HFF-Myc (cell line): ENCODE data around the gene DNAH7.
"Not testable (repeated sequence)": the region's sequence is repeated elsewhere in the genome, so short reads cannot be mapped to it uniquely, and the experiment has no call there.

Experiments used
- DNase-seq: peaks from one replicate; pipeline ENCODE4 v3.0.0-alpha.2; 2011; ENCODE audit warnings: low read depth; ENCODE audit errors: extremely low read depth
- H3K4me3 ChIP-seq: replicated peaks from 2 replicates; pipeline ENCODE4 v1.5.1; 2011; ENCODE audit warnings: low read depth, mild to moderate bottlenecking, control low read depth, low read length
- TF ChIP-seq, protein P1 (sequence below): IDR thresholded peaks from 2 replicates; pipeline ENCODE4 v1.5.1; 2012; ENCODE audit warnings: mild to moderate bottlenecking, low read depth, low read length, control low read depth; ENCODE audit errors: missing control alignments

The DNAH7 gene

GRCh38 chr2:195956725-195957124 lies 111.9 kb downstream of the DNAH7 start:
- DNase-seq, result no peak
- TF ChIP-seq, protein P1, sequence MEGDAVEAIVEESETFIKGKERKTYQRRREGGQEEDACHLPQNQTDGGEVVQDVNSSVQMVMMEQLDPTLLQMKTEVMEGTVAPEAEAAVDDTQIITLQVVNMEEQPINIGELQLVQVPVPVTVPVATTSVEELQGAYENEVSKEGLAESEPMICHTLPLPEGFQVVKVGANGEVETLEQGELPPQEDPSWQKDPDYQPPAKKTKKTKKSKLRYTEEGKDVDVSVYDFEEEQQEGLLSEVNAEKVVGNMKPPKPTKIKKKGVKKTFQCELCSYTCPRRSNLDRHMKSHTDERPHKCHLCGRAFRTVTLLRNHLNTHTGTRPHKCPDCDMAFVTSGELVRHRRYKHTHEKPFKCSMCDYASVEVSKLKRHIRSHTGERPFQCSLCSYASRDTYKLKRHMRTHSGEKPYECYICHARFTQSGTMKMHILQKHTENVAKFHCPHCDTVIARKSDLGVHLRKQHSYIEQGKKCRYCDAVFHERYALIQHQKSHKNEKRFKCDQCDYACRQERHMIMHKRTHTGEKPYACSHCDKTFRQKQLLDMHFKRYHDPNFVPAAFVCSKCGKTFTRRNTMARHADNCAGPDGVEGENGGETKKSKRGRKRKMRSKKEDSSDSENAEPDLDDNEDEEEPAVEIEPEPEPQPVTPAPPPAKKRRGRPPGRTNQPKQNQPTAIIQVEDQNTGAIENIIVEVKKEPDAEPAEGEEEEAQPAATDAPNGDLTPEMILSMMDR, result no peak
- no peak overlapping the region for H3K4me3 ChIP-seq

DNA sequence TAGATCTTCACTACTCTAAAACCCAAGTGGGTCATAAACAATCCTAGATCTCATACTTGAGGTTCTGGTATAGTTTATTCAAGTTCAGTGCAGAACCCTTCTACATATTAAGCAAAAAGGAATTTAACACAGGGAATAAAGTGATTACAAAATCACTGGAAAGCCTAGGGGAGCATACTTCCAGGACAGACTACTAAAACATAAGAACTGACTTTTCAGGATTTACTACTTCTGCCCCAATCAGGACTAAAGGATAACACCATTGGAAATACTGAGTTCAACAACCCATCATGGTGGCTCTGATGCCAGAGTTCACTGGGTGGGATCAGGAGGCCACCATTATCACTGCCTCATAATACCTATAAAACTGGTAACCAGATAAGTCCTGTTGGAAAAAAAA lies 123.6 kb downstream of the DNAH7 start:
- DNase-seq, result no peak
- no peak overlapping the region for H3K4me3 ChIP-seq
- TF ChIP-seq, protein P1, result no peak

DNA sequence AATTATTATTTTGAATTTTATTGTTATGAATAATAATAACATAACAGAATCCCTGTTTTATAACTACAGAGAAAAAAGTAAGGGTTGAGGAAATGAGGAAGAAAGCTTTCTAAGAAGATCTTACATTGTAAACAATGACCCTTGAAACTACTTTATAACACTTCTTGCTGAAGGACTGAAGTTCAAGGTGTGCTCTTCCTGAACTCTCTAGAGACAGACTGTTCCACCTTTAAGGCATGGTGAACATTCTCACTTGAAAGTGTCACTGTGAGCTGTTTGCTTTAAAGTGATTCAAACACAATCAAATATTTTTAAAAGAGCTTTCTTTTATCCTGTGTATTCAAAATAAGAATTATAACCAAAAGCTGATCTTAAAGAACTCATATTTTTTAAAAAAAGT lies 131.5 kb downstream of the DNAH7 start:
- H3K4me3 ChIP-seq, result no peak overlapping the region
- TF ChIP-seq, protein P1, result no peak
- DNase-seq, result no peak

DNA sequence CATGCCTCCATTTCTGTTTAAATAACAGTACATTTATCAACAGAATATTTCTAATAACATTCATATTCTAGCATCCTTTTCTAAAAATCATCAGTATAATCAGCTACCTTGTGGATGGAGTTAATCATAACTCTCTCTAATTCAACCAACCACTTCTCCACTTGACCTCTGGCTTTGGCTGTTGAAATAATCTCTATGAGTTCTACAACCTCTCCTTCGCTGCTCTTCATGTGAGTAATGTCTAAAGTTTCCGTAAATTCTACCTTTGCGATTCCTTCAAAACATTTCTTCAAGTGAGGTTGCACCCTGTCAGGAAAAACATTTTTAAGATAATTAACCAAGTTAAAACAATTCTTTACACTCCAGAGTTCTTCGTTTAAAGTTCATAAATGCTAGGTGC lies 134.2 kb downstream of the DNAH7 start:
- DNase-seq, result no peak
- TF ChIP-seq, protein P1, result no peak
- H3K4me3 ChIP-seq, result no peak overlapping the region

GRCh38 chr2:195929531-195929930 lies 139.1 kb downstream of the DNAH7 start:
- no peak overlapping the region for H3K4me3 ChIP-seq
- TF ChIP-seq, protein P1, result no peak
- DNase-seq, result no peak

DNA sequence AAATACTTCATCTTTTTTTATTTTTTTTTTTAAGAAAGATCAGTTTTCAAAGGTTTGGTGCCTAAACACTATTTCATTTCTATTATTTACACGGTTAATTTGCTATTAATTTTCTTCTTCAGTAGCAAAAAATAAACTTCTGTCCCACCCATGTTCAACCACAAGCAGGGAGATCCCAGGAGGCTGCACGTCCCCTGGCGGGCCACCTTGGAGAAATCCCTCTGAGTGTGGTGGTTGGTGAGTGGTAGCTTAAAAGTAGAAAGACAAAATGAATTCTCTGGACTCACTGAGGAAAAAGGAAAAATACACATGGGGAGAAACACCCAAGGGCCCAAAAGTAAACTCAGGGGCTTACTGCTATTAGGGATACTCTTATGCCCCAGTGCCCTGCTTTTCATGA lies 143.5 kb downstream of the DNAH7 start:
- TF ChIP-seq, protein P1, result no peak
- no peak overlapping the region for H3K4me3 ChIP-seq
- no peak for DNase-seq

GRCh38 chr2:195923889-195924288 lies 144.7 kb downstream of the DNAH7 start:
- H3K4me3 ChIP-seq, result no peak overlapping the region
- TF ChIP-seq, protein P1, result no peak
- DNase-seq, result no peak

DNA sequence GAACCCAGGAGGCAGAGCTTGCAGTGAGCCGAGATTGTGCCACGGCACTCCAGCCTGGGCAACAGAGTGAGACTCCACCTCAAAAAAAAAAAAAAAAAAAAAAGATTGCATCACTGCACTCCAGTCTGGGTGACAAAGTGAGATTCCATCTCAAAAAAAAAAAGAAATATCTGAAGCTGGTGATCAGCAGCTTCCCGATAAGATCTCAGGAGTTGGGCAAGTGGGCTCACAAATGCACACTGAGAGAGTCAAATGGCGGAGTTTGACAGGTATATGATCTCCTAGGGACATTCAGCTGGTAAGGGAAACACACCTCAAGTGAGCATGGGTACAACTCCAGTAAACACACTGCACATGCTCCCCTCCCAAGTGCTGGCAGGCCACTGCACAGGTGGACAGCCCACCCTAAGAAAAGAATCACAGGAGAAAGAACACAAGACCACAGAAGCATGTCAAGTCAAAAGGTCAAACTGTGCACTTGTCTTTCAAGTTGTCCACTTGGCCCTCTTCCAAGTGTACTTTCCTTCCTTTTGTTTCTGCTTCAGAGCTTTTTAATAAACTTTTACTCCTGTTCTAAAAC lies 151.5 kb downstream of the DNAH7 start:
- not testable (repeated sequence) for H3K4me3 ChIP-seq, DNase-seq
